Tibial nerve (tissue), 4 donors: ENCODE results near the gene OPTC.

Source experiments
- CTCF ChIP-seq, 5 experiments: fragments of 200-600 bp in 3 of 5; fragments of 450-650 bp in 2 of 5; sonication (generic) in 3 of 5; IDR thresholded peaks; one replicate each; pipeline ENCODE4 v1.5.1; 2016 to 2019; ENCODE audit warnings: antibody characterized with exemption in 5 of 5, mild to moderate bottlenecking in 3 of 5, moderate library complexity in 2 of 5
- EP300 ChIP-seq, 2 donors: sonication (generic); formaldehyde crosslinking; IDR thresholded peaks; one replicate each; pipeline ENCODE4 v1.6.1; 2017; ENCODE audit warnings: antibody characterized with exemption in 2 of 2, mild to moderate bottlenecking in 1 of 2
- POLR2A ChIP-seq, 2 donors: fragments of 450-650 bp; IDR thresholded peaks; one replicate each; pipeline ENCODE4 v1.6.1; 2017; ENCODE audit warnings: antibody characterized with exemption in 2 of 2, mild to moderate bottlenecking in 2 of 2, moderate library complexity in 2 of 2

- TF ChIP-seq CTCF (IDR thresholded peaks at IDR 0.05), result no peak
- TF ChIP-seq EP300 (IDR thresholded peaks at IDR 0.05), result no peak
- no peak for TF ChIP-seq POLR2A (IDR thresholded peaks at IDR 0.05)
Observed at GRCh38 chr1:203450001-203450400, 44.0 kb upstream of the OPTC start.
